K562 (cell line): Measurements from ENCODE around the gene RCOR3.

Experiments
- FOXK1 ChIP-seq: sonication (generic); formaldehyde crosslinking; IDR thresholded peaks from 2 replicates; pipeline ENCODE4 v1.8.0; 2022; ENCODE audit warnings: missing genetic modification reagents, mild to moderate bottlenecking, borderline replicate concordance
- HDAC6 ChIP-seq: IDR thresholded peaks from 2 replicates; pipeline ENCODE4 v1.6.1; 2012; ENCODE audit warnings: low read depth, mild to moderate bottlenecking, control low read depth, inconsistent platforms, low read length, moderate library complexity
- PKNOX1 ChIP-seq: fragments of 450-650 bp; IDR thresholded peaks from 2 replicates; pipeline ENCODE4 v1.6.1; 2016
- SIN3A ChIP-seq, 2 experiments: fragments of 150-350 bp in 1 of 2; IDR thresholded peaks; 2 replicates each; pipeline ENCODE4 v1.6.1; 2011 to 2016; ENCODE audit warnings: borderline replicate concordance in 2 of 2, low read depth in 2 of 2, low read length in 2 of 2, mild to moderate bottlenecking in 2 of 2, moderate library complexity in 2 of 2; ENCODE audit not compliant: control insufficient read depth in 1 of 2
- ZNF143 ChIP-seq: sonication (generic); formaldehyde crosslinking; IDR thresholded peaks from 2 replicates; pipeline ENCODE4 v1.9.0; 2022; ENCODE audit warnings: mild to moderate bottlenecking, missing genetic modification reagents
- TF ChIP-seq, protein P1 (sequence below), 3 experiments: IDR thresholded peaks in 2 of 3; conservative IDR thresholded peaks in 1 of 3; 2 replicates each; pipeline ENCODE4 v1.5.1; 2011 to 2012; ENCODE audit warnings: low read length in 3 of 3, mild to moderate bottlenecking in 3 of 3, control low read depth in 2 of 3, improper control_type of control experiment in 1 of 3, inconsistent platforms in 1 of 3, low read depth in 1 of 3, mixed read lengths in 1 of 3, moderate library complexity in 1 of 3; ENCODE audit not compliant: insufficient read depth in 2 of 3

- no peak for TF ChIP-seq ZNF143 (CRISPR knock-in tag)
- no peak for TF ChIP-seq HDAC6
- no peak for TF ChIP-seq FOXK1
- TF ChIP-seq, protein P1, sequence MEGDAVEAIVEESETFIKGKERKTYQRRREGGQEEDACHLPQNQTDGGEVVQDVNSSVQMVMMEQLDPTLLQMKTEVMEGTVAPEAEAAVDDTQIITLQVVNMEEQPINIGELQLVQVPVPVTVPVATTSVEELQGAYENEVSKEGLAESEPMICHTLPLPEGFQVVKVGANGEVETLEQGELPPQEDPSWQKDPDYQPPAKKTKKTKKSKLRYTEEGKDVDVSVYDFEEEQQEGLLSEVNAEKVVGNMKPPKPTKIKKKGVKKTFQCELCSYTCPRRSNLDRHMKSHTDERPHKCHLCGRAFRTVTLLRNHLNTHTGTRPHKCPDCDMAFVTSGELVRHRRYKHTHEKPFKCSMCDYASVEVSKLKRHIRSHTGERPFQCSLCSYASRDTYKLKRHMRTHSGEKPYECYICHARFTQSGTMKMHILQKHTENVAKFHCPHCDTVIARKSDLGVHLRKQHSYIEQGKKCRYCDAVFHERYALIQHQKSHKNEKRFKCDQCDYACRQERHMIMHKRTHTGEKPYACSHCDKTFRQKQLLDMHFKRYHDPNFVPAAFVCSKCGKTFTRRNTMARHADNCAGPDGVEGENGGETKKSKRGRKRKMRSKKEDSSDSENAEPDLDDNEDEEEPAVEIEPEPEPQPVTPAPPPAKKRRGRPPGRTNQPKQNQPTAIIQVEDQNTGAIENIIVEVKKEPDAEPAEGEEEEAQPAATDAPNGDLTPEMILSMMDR (IDR thresholded peaks at IDR 0.05 in 2 of 3, conservative IDR thresholded peaks at IDR 0.05 in 1 of 3; ENCODE audit: insufficient read depth in 2 of 3, low read depth in 1 of 3, low read length in 3 of 3): peak; percentile 77 to 85 (median 80)
- TF ChIP-seq PKNOX1: no peak
- TF ChIP-seq SIN3A (IDR thresholded peaks at IDR 0.05; ENCODE audit: borderline replicate concordance in 2 of 2, control insufficient read depth in 1 of 2, low read depth in 2 of 2, low read length in 2 of 2): no peak
These were observed 93.9 kb downstream of the RCOR3 start for GRCh38 chr1:211352985-211353515.
